ENCODE data around the gene PIK3CB.

- TF ChIP-seq CTCF (IDR thresholded peaks at IDR 0.05; ENCODE audit: low read length) = no peak
- no peak for TF ChIP-seq EZH2 (IDR thresholded peaks at IDR 0.05; ENCODE audit: borderline replicate concordance, low read length)
Observed at GRCh38 chr3:138718849-138719248, 115.9 kb downstream of the PIK3CB start.

Data from OCI-LY1 (cell line).